Measurements from ENCODE around the gene LPP.

DNA sequence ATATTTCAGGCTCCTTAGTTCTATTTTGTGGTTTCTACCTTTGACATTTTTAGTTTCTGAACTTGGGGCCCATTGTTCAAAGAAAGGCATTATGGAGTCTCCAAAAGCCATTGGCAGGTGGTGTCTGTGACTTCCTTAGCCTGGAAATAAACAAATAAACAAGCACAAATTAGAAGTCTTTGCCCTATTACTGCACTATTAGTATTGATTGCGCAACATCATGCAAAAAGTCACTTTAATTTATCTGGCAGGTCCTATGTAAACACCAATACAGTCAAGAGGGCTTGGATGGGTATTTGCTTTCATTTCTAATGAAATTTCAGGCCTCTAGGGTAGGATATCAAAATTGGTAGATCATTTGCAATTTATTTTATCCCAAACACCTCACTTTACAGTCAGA is 85.6 kb downstream of the LPP start:
- TF ChIP-seq, protein P1, sequence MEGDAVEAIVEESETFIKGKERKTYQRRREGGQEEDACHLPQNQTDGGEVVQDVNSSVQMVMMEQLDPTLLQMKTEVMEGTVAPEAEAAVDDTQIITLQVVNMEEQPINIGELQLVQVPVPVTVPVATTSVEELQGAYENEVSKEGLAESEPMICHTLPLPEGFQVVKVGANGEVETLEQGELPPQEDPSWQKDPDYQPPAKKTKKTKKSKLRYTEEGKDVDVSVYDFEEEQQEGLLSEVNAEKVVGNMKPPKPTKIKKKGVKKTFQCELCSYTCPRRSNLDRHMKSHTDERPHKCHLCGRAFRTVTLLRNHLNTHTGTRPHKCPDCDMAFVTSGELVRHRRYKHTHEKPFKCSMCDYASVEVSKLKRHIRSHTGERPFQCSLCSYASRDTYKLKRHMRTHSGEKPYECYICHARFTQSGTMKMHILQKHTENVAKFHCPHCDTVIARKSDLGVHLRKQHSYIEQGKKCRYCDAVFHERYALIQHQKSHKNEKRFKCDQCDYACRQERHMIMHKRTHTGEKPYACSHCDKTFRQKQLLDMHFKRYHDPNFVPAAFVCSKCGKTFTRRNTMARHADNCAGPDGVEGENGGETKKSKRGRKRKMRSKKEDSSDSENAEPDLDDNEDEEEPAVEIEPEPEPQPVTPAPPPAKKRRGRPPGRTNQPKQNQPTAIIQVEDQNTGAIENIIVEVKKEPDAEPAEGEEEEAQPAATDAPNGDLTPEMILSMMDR (conservative IDR thresholded peaks at IDR 0.05), result no peak
- no peak for TF ChIP-seq EZH2 (IDR thresholded peaks at IDR 0.05; ENCODE audit: low read depth)

Data from PC-9 (cell line).